GM19397 (cell line): ENCODE measurements around the gene NEMF.
"Not testable (repeated sequence)": the region's sequence is repeated elsewhere in the genome, so short reads cannot be mapped to it uniquely, and the experiment has no call there.

ENCODE experiments used
- ATAC-seq: cut with Tn5 transposase; IDR thresholded peaks from one replicate; pipeline ENCODE4 v1.9.1; 2021; ENCODE audit warnings: mild to moderate bottlenecking, moderate library complexity; ENCODE audit not compliant: unreplicated experiment

The NEMF gene

DNA sequence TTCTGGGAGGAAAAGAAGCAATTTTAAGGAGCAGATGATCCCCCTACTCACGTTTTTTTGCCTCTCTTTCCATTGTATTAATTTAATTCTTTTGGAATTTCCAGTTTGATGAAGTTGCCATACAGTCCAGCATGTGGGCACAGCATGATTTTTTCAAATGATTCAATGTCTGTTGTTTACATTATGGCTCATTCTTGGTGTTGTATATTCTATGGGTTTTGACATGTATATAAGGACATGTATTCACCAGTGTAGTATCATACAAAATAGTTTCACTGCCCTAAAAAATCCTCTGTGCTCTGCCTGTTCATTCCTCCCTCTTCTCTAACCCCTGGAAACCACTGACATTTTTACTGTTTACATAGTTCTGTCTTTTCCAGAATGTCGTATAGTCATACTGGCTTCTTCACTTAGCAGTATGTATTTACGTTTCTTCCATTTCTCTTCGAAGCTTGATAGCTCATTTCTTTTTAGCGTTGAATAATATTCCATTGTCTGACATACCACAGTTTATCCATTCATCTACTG, 98.0 kb downstream of the NEMF start:
- no peak for ATAC-seq

DNA sequence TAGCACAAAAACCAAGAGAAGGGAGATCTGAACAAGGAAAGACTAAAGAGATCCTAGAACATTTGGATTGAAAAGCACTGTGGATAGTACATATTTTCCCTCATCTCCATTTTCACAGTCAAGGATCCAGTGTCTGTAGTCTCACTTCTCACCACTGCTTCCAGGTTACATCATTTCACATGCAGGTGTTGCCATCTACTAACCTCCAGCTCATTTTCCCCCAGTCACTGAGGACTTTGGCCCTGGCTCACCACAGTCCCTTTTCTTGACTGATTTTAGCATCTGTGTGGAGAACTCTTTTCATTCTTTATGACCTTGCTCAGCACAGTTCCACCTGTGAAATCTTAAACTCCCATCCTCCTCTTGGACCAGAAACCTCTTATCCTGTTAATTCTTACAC, 106.1 kb downstream of the NEMF start:
- ATAC-seq = not testable (repeated sequence)

DNA sequence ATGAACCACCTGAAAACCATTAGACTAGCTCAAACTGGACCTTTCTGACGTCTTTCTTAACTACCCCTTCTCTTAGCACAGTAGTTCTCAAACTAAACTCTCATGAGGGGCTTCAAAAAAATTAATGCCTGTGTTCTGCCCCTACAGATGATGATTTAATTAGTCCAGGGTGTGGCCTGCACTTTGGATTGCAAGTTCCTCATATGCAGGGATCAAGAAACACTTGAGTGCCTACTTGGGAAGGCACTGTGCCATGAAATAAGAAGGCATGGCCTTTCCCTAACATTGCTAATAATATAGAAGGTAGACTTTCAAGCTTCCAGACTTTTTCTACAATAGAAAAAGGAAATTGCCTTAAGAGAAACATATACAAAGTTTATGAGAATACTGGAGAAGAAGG, 107.4 kb downstream of the NEMF start:
- no peak for ATAC-seq

DNA sequence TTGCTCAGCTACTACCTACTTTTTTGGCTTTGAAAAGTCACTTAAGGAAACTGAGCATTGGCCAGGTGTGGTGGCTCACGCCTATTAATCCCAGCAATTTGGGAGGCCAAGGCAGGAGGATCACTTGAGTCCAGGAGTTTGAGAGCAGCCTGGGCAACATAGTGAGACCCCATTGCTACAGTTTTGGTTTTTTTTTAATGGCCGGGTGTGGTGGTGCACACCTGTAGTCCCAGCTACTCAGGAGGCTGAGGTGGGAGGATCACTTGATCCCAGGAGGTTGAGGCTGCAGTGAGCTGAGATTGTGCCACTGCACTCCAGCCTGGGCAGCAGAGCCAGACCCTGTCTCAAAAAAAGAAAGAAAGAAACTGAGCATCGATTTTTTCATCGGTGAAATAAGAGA, 116.9 kb downstream of the NEMF start:
- ATAC-seq = not testable (repeated sequence)

DNA sequence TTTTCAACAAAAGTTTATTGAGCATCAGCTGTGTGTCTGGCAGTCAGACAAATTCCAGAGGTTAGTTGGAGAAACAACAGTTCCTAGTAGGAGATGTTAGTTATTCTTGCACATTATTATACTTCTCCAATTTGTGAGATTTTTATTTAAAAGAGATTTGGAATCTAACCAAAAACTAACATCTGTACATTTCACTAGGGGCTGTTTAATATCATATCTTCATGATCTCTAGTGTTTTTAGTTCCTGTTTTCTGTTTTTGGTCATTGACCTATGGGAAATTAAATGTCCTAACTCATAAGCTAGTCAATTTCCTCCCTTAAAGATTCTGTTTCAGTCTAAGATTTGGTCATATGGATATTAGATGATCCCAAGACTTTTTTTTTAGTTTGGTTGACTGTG, 118.8 kb downstream of the NEMF start:
- no peak for ATAC-seq

DNA sequence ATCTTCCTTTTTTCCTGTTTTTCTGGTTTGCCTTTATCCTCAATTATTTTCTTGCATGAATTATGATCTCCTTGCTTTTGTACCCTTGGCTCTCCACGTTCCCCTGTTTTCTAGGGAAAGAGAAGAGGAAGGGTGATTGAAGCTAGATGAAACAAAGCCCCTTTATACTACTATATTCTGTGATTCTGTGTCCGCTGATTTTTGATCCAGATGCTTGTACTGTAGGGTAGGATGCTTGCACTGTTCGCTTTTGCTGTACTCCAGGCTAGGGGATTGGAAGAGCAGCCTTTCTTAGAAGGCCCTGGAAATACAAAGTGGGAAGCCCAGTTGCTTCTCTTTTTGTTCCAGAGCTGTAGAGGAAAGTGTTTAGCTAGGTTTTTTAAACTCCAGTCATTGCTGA, 119.7 kb downstream of the NEMF start:
- ATAC-seq = no peak
